Femur (tissue), 1 donor: ENCODE results near the gene PLCB2.

ENCODE experiments used
- DNase-seq: peaks from one replicate; pipeline ENCODE4 v3.0.0-alpha.2; 2017

Gene PLCB2, protein sequence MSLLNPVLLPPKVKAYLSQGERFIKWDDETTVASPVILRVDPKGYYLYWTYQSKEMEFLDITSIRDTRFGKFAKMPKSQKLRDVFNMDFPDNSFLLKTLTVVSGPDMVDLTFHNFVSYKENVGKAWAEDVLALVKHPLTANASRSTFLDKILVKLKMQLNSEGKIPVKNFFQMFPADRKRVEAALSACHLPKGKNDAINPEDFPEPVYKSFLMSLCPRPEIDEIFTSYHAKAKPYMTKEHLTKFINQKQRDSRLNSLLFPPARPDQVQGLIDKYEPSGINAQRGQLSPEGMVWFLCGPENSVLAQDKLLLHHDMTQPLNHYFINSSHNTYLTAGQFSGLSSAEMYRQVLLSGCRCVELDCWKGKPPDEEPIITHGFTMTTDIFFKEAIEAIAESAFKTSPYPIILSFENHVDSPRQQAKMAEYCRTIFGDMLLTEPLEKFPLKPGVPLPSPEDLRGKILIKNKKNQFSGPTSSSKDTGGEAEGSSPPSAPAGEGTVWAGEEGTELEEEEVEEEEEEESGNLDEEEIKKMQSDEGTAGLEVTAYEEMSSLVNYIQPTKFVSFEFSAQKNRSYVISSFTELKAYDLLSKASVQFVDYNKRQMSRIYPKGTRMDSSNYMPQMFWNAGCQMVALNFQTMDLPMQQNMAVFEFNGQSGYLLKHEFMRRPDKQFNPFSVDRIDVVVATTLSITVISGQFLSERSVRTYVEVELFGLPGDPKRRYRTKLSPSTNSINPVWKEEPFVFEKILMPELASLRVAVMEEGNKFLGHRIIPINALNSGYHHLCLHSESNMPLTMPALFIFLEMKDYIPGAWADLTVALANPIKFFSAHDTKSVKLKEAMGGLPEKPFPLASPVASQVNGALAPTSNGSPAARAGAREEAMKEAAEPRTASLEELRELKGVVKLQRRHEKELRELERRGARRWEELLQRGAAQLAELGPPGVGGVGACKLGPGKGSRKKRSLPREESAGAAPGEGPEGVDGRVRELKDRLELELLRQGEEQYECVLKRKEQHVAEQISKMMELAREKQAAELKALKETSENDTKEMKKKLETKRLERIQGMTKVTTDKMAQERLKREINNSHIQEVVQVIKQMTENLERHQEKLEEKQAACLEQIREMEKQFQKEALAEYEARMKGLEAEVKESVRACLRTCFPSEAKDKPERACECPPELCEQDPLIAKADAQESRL

DNA sequence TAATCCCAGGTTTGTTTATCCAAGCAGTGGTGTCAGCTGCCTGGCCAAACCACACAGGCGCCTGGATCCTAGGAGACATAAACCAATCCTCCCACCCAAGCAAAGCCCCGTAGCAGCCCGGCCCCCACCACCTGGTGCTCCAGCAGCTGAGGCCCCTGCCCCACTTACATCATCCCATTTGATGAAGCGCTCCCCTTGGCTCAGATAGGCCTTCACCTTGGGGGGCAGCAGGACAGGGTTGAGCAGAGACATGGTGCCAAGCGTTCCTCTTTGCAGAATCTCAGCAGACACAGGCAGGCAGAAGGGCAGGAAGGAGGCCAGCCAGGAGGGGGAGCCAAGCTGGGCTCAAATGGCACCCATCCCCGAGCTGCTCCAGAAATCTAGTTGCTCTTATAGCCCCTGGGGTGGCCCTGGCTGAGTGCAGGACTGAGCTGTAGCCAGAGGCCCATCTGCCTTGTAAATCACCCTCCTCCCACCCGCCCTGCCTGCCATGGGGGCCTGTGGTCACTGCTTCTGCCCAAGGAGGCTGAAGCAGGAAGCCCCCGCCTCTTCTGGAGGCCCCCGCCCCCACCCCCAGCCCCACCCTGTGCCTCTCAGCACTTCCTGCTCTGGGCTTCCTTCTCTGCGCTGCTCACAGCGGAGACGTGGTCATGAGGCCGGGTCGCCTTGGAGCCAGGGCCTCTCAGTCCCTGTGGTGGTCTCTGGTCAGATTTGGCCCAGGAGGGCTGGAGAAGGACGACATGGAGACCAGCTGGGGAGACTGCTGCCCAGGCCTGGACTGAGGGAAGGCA, at the start of gene PLCB2:
Gene PLCB2 (minus strand): TSS at position 515 of the 791 bp plus-strand sequence. CDS start 263 bp downstream, at position 252.
- peak; percentile 72 for DNase-seq

DNA sequence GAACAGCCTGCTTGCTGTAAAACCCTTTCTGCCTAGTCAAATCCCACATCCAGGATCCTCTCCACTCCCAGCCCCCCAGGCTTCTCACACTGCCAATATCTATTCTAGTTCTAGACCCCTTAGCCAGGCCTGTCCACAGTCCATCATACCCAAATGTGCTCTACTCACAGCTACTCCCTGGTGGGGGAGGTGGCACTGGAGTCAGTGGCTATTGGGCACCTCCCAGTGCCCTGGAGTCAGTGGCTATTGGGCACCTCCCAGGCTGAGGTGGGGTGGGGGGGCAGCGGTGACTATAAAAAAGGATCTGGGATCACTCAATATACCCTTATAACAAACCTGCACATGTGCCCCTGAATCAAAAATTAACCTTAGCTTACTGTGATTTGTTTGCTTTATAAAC, 49.5 kb upstream of the PLCB2 start:
- no peak for DNase-seq

DNA sequence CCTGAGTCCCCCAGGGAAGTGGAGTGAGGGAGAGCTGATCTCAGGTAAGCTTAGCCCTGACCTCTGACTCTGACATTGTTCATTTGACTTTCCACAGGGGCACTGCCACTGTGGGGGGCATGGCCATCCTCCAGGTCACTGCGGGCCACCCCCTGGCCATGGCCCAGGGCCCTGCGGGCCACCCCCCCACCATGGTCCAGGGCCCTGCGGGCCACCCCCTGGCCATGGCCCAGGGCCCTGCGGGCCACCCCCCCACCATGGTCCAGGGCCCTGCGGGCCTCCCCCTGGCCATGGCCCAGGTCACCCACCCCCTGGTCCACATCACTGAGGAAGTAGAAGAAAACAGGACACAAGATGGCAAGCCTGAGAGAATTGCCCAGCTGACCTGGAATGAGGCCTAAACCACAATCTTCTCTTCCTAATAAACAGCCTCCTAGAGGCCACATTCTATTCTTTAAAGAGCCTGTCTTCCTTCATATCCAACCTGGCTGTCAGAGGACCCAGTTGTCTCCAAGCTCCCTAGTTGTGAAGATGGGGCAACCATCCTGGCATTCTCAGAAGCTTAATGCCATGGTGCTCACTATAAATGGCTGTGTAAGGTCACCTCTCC, 48.3 kb upstream of the PLCB2 start:
- no peak for DNase-seq

DNA sequence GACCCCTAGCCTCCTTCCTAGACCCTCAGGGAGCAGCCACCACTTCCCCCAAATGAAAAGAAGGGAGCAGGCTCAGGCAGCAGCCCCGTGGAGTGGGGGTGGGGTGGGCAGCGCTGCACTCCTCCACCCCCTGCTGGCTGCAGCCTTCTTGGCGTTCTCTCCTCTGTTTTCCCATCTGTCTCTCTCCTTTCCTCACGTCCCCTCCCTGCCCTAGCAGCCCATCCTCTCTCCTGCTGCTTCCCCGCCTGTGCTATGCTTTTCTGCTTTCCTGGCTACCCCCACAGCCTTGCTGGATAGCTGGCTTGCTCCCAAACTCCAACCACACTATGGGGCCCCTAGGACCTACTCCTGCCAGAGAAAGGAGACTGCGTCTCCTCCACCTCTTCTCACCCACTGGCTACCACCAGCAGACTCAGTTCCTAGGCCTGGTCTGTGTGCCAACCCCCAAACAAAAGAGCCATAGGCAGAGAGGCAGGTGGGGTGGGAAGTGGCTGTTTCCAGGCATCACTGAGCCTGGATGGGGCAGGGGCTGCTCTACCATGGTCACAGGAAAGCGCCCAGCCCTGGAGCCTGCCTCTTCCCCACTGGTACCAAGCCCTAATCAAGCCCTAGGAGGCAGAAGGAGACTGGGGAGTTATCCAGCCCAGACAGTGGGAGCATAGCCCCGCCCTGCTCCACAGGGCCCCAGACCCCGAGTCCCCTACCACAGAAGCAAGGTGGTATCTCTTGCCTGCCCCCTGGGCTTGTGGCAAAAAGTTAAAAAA, 46.9 kb upstream of the PLCB2 start:
- DNase-seq, result no peak

DNA sequence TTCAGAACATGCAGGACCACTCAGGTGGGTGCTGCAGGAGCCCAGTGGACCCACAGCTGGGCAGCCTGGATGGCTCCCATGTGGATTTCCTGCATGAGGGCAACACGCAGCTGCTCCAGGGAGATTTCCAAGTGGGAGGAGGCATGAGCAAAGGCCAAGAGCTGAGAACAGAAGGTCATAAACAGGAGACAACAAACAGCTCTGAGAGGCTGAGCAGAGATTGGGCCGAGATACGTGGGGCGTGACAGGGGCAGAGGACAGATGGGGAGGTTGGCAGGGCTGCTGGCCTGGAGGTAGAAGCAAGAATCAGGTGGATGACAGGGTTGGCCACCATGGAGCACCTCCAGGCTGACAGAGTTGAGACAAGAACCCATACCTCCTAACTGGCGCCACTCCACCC, 46.0 kb upstream of the PLCB2 start:
- DNase-seq, result no peak

DNA sequence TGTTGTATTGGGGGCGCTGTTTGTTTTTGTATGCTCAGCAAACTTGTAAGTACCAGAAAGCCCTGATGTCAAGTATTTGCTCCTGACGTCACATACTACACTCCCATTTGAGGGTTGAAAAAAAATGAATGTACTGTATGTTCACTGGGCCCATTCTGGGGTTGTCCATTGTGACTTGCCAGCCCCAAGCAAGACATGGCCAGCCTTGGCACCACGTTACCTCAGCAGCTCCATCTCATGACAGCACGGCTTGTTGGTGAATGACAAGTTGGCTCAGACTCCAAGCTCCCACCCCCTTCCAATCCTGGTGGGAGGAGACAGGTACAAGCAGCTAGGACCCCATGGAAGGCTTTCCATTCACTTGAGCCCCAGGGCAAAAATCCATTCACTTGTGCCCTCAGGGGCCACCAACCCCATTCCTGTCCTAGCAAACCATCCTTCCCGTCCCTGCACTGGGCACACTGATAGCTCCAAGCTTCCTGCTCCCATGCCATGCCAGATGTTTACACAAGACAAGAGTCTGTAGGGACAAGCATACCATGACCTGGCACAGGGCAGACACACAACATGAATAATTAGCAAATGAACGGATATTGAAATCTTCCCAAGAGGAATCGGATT, 44.7 kb upstream of the PLCB2 start:
- no peak for DNase-seq

DNA sequence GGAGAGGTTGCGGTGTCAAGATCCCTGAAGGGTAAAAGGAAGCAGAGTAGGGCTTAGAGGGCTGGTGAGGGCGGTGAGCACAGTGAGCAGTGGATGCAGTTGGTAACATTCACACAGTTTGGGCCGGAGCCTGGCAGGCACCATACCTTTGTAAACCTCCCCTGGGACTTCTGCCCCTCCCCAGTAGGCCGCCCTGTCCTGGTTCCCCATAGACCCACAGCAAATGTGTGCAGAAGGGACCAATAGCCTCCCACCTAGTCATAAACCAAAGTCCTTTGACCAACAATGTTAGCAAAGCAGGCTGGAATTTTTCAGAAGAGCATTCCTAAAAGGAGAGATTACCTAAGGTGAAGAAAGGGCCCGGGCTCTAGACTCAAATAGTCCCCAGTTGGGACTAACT, 41.4 kb upstream of the PLCB2 start:
- DNase-seq, result no peak

DNA sequence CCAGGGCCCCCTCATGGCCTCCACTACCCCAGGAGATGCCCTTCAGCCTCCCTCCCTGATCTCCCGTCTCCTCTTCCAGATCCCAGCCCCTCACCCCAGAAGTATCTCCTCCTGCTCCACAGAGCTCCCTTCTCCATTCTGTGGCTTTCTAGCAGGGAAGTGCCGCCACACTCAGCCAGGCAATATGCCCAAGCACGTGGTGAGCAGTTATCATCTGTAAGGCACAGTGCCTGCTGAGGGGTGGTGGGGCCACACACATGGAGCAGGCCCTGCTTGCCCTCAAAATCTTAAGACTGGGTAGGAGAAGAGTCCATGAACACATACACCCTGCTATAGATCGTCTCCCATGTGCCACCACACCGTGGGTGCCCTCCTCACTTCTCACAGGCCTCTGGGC, 40.7 kb upstream of the PLCB2 start:
- DNase-seq, result no peak

DNA sequence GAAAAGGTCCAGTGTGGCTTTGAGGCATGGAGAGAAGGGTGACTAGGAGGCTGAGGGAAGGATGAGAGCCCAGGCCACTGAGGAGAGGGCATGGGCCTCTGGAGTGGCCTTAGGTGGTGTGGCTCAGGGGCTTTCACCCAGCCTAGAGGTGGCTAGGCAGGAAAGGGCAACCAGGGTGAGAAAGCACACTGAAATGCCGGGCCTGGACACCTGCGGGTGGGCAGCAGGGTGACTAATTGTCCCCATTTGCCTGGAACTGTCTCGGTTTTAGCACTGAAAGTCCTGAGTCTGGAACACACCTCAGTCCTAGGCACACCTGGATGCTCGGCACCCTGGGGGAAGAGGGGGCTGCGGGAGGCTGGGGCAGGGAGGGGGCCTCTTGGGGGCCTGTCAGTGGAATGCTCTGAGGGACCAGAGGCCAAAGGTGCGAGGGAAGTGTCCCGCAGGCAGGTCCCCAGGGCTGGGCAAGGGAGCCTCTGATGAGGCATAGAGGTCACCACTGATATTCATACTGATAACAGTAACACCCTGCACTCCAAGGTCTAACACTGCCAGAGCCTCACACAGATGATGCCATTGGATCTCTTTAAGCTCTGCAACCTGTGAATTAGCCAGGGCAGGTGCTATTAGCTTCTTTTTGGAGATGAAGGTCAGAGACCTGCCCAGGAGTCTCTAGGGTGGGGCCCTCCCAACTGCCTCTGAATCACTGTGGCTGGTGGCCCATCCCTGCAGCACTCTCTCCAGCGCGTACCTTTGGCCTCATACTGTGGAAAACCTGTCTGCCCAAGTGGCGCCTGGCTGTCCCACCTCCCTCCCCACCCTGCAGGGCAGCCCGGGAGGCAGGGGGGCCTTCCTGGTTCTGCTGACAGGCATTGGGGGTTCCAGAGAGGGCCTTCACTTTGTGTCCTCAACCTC, 40.1 kb upstream of the PLCB2 start:
- DNase-seq, result no peak

DNA sequence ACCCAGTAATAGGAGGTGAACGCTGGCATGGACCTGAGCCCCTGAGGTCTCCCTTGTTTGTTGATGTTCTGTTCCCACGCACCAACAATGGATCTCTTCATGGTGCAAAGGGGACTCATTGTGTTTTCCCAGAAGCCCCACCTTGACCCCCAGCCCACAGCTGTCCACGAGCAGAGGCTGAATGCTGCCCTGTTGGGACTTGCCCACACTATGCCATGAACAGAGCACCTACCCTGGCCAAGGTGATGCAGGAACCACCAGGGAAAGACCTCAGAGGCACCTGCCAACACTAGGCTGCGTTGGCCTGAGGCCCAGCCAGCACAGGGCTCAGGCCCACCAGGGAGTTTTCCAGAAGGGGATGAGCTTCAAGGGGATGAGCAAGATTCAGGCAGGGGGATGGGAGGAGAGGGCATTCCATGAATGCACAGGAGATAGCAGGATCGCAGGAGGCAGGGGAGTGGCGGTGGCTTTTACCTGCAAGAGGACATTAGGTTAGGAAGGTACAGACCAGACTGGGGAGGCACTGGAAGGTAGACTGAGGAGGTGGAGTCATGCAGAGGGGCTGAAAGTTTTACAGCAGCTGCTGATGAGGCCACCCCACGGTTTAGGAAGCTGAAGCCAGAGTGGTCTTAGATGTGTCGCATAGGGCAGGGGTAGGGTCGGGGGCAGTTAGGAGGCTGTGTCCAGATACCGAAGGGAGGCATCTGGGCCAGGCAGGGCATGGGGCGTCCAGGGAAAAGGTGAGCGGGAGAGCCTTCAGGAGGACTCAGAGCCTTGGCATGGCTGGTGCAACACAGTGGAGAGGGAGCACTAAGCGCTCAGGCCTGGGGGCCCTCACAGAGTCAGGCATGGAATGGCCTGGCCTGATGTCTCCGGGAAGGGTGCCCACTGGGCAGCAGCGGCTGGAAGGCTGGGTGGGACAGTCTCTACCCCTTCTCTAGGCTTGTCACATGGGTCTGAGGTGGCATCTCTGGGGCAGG, 39.1 kb upstream of the PLCB2 start:
- no peak for DNase-seq

DNA sequence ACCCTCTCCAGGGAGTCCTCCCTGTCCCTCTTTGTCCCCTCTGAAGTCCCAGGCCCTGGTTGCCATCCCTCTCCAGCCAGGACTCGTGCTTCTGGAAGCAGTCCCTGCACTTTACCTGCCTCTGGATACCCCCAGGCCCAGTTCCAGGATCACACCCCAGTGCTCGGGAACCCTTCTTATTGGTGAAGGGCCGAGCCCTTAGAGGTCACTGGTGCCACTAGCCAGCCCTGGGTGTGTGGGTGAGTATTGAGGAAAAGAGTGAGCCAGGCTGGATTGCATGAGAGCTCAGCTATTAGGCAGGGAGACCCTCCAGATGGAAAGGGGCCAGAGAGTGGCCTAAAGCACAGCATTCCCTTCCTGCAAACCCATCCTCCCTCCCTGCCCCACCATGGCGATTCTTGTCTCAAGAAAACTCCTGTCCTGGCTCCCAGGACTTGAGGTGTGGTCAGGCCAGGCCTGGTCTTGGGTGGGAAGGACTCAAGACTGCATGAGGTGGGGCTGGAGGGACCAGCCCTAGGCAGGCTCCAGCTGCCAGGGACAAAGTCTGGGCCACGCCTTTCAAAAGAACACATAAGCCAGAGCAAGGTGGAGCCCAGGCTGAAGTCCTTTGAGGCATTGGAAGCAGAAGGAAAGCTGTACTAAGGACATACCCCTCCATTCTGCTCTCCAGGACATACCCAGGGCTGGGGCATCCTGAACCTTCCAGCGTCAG, 38.3 kb upstream of the PLCB2 start:
- DNase-seq, result no peak

DNA sequence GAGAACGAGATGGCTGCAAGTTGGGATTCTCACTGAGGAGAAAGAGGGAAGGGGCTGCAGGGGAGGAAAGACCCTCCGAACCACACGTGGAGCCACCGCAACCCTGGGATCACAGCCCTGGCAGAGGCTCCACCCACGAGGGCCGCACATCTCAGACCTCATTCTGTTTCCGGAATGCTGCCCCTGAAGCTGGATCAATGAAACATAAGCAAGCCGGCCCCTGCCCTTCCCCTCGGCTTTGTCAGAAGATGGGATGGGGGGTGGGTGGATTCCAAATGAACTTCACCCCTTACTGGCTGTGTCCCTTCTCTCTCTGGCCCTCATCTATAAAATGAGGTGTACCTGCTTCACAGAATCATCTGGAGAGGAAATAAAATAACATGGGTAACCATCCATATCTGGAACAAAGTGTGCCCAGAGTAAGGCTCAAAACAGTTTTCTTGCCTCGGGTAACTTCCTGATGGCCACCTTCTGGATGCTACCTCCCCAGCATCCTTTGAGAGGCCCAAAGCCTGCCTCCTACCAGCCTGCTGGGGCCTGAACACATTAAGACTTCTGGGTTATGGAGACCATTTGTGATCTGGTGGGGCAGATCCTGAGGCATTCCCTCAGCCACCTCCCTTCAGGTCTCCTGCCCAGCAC, 37.6 kb upstream of the PLCB2 start:
- no peak for DNase-seq

DNA sequence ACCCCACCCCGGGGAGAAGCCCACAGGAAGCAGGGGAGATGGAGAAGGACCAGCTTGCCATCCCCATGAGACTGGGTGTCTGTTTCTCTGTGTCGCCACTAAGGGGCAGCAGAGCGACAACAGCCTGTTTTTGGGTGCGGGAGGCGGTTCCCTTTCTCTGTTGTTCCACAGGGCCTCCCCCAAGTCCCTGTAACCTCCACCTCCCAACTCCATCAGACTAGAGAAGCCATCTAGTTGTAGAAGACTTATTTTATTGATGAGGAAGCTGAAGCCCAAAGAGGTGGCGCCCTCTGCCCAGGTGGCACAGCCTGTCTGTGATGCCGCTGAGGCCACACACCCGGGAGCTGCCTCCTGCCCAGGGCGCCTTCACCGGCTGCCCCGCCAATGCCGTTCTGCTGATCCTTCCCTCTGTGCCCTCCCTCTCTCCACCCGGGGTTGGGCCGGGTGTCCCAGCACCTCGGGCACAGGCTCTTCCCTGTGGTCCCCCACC, 36.9 kb upstream of the PLCB2 start:
- DNase-seq, result no peak

DNA sequence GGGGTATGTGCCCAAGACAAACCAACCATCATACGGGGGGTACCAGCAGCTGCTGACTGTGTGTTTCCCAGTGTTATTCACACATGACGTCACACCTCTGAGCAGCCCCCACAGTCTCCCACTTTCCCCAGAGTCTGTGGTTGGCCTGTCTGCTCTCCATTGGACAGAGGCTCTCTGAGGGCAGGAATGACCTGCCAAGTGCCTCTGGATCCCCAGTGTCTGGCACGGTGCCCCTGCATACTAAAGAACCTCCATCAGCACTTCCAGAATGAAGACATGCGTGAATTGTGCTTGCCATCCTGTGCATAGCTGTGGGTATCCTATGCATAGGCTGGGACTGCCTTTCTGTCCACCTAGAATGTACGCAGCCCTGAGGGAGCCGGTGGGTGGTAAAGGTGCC, 36.5 kb upstream of the PLCB2 start:
- DNase-seq, result no peak

DNA sequence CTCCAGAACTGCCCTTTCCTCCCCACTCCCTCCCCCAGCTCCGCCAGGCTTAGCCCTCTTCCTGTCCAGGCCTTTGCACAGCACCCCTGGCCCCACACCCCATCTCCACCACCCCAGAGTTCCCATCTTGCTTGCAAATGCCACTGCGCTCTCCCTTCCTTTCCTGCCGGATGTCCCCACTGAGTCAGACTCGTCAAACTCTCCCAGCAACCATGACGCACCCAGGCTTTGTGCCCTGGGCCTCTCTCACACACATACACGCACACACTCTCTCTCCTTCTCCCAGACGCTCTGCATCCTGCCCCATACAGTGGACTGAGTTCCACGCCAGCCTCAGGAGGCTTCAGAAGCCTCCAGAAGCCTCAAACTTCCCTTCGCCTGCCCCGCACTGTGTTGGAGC, 35.8 kb upstream of the PLCB2 start:
- DNase-seq, result peak; percentile 39

DNA sequence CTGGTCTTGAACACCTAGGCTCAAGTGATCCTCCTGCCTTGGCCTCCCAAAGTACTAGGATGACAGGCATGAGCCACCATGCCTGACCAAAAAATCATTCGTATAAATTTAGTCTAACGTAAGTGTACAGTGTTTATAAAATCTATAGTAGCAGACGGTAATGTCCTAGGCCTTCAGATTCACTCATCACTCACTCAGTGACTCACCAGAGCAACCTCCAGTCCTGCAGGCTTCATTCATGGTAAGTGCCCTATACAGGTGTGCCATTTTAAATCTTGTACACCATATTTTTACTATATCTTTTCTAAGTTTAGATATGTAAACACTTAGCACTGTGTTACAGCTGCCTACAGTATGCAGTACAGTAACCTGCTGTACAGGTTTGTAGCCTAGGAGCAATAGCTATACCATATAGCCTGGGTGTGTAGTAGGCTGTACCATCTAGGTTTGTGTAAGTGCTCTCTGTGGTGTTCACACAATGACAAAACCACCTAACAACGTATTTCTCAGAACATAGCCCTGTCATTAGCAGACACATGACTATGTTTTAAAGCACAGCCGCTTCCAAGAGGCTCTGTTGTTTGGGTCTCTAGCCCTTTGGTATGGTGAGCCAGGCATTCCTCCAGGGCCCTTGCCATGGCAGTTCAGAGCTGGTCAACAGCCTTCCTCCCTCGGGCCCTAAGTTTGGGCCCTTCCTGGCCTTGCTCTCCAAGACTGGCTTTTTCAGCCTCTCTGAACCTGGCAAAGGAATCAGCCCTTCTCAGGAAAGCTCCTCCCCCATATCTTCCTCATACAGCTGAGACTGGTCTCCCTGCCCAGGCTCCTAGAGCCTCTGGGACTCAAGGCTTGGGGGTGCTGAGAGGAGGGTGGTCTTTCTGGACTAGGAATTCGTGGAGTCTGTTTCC, 34.9 kb upstream of the PLCB2 start:
- DNase-seq, result no peak
